IPS-18a (cell line): ENCODE measurements around the gene U2AF1.
"Not testable (repeated sequence)": the region's sequence is repeated elsewhere in the genome, so short reads cannot be mapped to it uniquely, and the experiment has no call there.

Experiments
- H3K27ac ChIP-seq: one replicate; pipeline ENCODE4 v1.5.1; 2013; ENCODE audit warnings: low read length
- H3K27me3 ChIP-seq: one replicate; pipeline ENCODE4 v1.6.1; 2013; ENCODE audit warnings: mild to moderate bottlenecking, low read length; ENCODE audit not compliant: control insufficient read depth, insufficient read depth
- H3K36me3 ChIP-seq: one replicate; pipeline ENCODE4 v1.6.1; 2013; ENCODE audit warnings: low read depth, low read length; ENCODE audit not compliant: control insufficient read depth
- H3K4me1 ChIP-seq: one replicate; pipeline ENCODE4 v1.6.1; 2013; ENCODE audit warnings: low read depth, low read length; ENCODE audit not compliant: control insufficient read depth
- H3K4me3 ChIP-seq: one replicate; pipeline ENCODE4 v1.5.1; 2013; ENCODE audit warnings: low read length
- H3K9ac ChIP-seq: one replicate; pipeline ENCODE4 v1.6.1; 2013; ENCODE audit warnings: mild to moderate bottlenecking, low read length, moderate library complexity
- H3K9me3 ChIP-seq: one replicate; pipeline ENCODE4 v1.6.1; 2013; ENCODE audit warnings: low read depth, low read length; ENCODE audit not compliant: control insufficient read depth

The U2AF1 gene

DNA sequence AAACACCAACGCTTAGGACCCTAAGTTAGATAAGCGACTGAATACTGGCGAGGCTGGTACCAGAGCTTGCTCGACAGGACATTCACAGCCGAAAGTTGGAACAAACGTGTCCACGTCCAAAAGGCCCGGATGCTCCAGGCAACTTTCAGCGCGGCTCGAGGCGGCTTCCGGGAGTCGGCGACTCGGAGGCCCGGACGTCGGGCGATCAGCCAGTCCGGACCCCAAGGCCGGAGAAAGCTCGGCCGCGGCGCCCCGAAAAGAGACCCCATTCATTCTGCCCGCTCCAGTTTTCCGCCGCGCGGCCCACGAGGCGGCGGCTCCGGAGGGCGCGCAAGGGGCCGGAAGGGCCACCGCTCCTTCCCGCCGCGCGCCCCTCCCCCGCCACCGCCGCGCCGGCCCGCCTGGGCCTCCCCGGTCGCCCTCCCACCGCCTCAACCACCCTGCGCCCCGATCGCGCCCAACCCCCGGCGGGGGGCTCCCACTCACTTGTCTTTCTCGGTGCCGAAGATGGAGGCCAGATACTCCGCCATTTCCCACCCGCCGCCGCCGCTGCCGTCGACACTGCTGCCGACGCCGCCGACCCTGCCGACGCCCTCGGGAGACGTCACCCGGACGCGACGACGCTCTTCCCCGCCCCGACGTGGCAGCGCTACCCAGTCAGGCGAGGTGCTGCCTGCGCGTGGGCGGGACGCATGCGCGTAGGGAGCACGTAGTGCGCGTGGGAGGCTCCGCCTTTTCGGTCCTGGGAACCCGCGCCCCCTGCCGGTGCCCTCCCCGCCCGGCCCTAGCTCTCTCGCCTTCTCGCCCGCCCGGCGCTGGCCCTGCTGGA, at the start of gene U2AF1:
U2AF1 (minus strand) TSS at position 606 of the 829 bp plus-strand sequence; CDS start at position 530, 76 bp downstream.
- H3K36me3 ChIP-seq, H3K9ac ChIP-seq, H3K27ac ChIP-seq, H3K9me3 ChIP-seq, H3K4me1 ChIP-seq, H3K27me3 ChIP-seq, H3K4me3 ChIP-seq: not testable (repeated sequence)

DNA sequence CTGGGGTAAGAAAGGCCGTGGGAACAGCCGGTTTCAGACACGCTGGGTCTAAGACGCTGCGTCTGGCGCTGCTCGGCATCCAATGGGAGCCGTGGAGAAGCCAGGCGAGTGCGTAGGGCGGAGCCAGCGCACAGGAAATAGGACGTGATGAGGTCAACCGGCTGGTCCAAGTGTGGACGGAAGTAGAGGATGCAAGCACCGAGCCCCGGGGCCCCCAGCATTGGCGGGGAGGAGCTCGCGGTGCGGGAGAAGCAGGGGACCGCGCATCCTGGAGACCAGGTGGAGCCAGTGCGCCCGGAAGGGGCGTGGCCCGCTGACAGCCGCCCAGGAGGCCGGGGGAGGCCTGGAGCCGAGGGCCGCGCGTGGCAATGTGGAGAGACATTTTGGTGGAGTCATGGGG, 46.2 kb upstream of the U2AF1 start:
- H3K4me1 ChIP-seq, H3K27ac ChIP-seq, H3K27me3 ChIP-seq, H3K9me3 ChIP-seq, H3K36me3 ChIP-seq, H3K4me3 ChIP-seq, H3K9ac ChIP-seq: not testable (repeated sequence)

GRCh38 chr21:43149344-43149743, 42.0 kb upstream of the U2AF1 start:
- not testable (repeated sequence) for H3K4me1 ChIP-seq, H3K36me3 ChIP-seq, H3K27me3 ChIP-seq, H3K27ac ChIP-seq, H3K9ac ChIP-seq, H3K9me3 ChIP-seq, H3K4me3 ChIP-seq

- H3K9ac ChIP-seq, H3K27me3 ChIP-seq, H3K4me3 ChIP-seq, H3K36me3 ChIP-seq, H3K4me1 ChIP-seq, H3K27ac ChIP-seq, H3K9me3 ChIP-seq: not testable (repeated sequence)
These were observed 40.6 kb upstream of the U2AF1 start for GRCh38 chr21:43147999-43148398.

DNA sequence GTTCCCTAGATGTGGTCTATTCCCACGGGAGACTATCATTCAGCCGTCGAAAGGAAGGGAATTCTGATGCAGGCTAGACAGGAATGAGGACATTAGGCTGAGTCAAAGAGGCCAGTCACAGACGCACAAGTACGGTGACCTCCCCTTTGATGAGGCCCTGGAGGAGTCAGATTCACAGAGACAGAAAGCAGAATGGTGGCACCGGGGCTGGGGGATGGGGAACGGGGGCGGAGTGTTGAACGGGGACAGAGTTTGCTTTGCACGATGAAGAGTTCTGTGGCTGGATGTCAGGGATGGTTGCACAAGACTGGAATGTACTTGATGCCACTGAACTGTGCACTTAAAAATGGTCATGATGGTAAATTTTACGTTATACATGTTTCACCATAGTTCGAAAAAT, 39.3 kb upstream of the U2AF1 start:
- H3K27ac ChIP-seq, H3K9ac ChIP-seq, H3K27me3 ChIP-seq, H3K4me1 ChIP-seq, H3K4me3 ChIP-seq, H3K36me3 ChIP-seq, H3K9me3 ChIP-seq: not testable (repeated sequence)

DNA sequence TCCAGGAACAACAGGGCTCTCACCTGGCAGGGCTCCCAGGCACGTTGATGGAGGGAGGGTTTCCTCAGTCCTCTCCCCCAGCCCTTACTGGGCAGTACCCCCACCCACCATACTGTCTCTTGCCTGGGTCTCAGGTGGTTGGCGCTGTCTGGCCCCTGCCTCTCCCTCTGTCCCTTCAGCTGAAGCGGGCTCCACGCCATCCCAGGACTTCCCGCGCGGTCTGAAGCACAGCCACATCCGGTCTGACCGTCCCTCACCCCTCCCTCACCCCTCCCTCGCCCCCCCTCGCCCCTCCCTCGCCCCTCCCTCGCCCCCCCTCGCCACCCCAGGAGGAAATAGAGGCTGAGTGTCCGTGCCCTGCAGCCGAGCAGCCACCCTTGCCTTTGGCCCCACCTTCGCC, 34.0 kb upstream of the U2AF1 start:
- not testable (repeated sequence) for H3K4me3 ChIP-seq, H3K9ac ChIP-seq, H3K36me3 ChIP-seq, H3K9me3 ChIP-seq, H3K27me3 ChIP-seq, H3K4me1 ChIP-seq, H3K27ac ChIP-seq

DNA sequence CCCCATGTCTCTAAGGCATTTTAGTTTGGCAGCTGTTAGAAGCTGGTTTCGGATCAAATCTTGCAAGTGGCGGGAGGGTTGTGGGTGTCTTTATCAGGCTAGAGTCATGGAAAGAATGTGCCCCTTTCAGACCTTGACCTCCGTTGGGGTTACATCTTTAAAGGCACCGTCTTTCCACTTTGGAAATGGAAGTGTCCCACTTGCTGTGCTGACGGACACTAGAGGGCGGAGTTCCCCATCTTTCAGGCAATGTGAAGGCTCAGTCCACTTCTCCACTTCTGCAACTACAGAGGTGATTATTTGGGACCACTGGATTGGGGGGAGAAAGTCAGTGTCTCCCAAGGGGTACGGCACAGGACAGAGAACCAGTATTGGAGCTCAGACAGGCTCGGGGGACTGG, 31.6 kb upstream of the U2AF1 start:
- not testable (repeated sequence) for H3K36me3 ChIP-seq, H3K27ac ChIP-seq, H3K9me3 ChIP-seq, H3K9ac ChIP-seq, H3K4me3 ChIP-seq, H3K27me3 ChIP-seq, H3K4me1 ChIP-seq

DNA sequence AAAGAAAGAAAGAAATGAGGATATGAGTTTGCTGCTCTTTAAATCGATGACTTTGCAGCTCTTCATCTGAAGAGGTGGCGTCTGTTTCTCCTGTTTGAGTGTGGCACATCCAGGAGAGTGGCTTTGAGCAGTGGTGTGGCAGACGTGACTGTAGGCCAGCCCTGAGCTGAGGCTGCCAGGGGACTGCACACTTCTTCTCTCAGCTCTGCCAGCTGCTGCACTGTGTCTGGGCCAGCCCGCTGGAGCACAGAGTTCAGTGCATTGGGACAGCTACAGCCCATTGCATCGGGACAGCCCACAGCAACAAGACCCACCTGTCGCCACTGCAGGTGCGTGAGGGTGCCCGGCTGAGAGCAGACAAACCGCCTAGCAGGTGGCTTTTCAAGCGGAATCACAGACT, 27.1 kb upstream of the U2AF1 start:
- H3K9ac ChIP-seq, H3K9me3 ChIP-seq, H3K27me3 ChIP-seq, H3K4me3 ChIP-seq, H3K4me1 ChIP-seq, H3K27ac ChIP-seq, H3K36me3 ChIP-seq: not testable (repeated sequence)

GRCh38 chr21:43130094-43130493, 22.7 kb upstream of the U2AF1 start:
- not testable (repeated sequence) for H3K36me3 ChIP-seq, H3K27ac ChIP-seq, H3K27me3 ChIP-seq, H3K9ac ChIP-seq, H3K4me1 ChIP-seq, H3K4me3 ChIP-seq, H3K9me3 ChIP-seq

- H3K27me3 ChIP-seq, H3K27ac ChIP-seq, H3K36me3 ChIP-seq, H3K4me1 ChIP-seq, H3K9me3 ChIP-seq, H3K4me3 ChIP-seq, H3K9ac ChIP-seq: not testable (repeated sequence)
These were observed 8.6 kb upstream of the U2AF1 start for GRCh38 chr21:43115956-43116355.

GRCh38 chr21:43114483-43114882, 7.1 kb upstream of the U2AF1 start:
- not testable (repeated sequence) for H3K4me1 ChIP-seq, H3K27me3 ChIP-seq, H3K36me3 ChIP-seq, H3K4me3 ChIP-seq, H3K9ac ChIP-seq, H3K9me3 ChIP-seq, H3K27ac ChIP-seq

DNA sequence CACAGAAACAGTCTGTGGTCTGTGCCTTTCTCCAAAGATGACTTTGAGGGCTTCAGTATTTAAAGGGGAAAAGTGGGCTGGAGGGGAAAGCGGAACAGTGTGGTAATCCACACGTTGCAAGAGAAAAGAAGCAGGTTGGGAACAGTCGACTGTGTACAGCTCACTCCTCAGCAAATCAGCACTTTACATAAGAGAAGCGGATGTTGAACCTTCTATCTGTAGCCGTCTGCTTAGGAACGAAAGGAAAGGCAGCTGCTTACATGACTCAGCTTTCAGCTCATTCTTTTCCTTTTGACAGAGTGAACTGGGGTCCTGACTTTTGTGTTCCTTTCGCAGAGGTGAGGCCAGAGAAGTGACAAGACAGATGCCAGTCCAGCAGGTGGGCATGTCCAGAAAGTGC, 1.6 kb upstream of the U2AF1 start:
- H3K4me3 ChIP-seq, H3K27me3 ChIP-seq, H3K9me3 ChIP-seq, H3K9ac ChIP-seq, H3K36me3 ChIP-seq, H3K27ac ChIP-seq, H3K4me1 ChIP-seq: not testable (repeated sequence)
